Sigmoid colon (tissue), 7 donors: Measurements from ENCODE around the gene GP1BA. TPM values are rescaled to one million over a fixed set of nuclear protein-coding genes. Genes with fewer than 3 reads are reported as not detected.
A peak's percentile ranks its signal among the peaks of the same experiment; 100 is the strongest.

Experiments
- DNase-seq: peaks from one replicate; pipeline ENCODE4 v3.0.0-alpha.2; 2019
- H3K27ac ChIP-seq, 4 donors: fragments of 200-600 bp; sonication (generic); one replicate each; pipeline ENCODE4 v1.5.1; 2016 to 2019; ENCODE audit warnings: mild to moderate bottlenecking in 1 of 4
- H3K27me3 ChIP-seq, 3 donors: fragments of 200-600 bp; sonication (generic); one replicate each; pipeline ENCODE4 v1.5.1; 2019; ENCODE audit warnings: mild to moderate bottlenecking in 1 of 3
- H3K36me3 ChIP-seq, 4 donors: fragments of 200-600 bp; sonication (generic); one replicate each; pipeline ENCODE4 v1.5.1; 2016 to 2019
- H3K4me1 ChIP-seq, 4 donors: fragments of 200-600 bp; sonication (generic); one replicate each; pipeline ENCODE4 v1.5.1; 2017 to 2019
- H3K4me3 ChIP-seq, 4 donors: fragments of 200-600 bp; sonication (generic); one replicate each; pipeline ENCODE4 v1.5.1; 2017 to 2019; ENCODE audit warnings: mild to moderate bottlenecking in 2 of 4, moderate library complexity in 1 of 4
- H3K9me3 ChIP-seq, 4 donors: fragments of 200-600 bp in 3 of 4; sonication (generic) in 3 of 4; one replicate each; pipeline versions ENCODE4 v1.5.1 to v1.6.1; 2013 to 2019
- EP300 ChIP-seq, 4 donors: sonication (generic); formaldehyde crosslinking; IDR thresholded peaks; one replicate each; pipeline ENCODE4 v1.6.1; 2017; ENCODE audit warnings: antibody characterized with exemption in 4 of 4
- POLR2A ChIP-seq, 2 donors: fragments of 450-650 bp; IDR thresholded peaks; one replicate each; pipeline ENCODE4 v1.6.1; 2016; ENCODE audit warnings: antibody characterized with exemption in 2 of 2, mild to moderate bottlenecking in 2 of 2, moderate library complexity in 2 of 2
- POLR2AphosphoS5 ChIP-seq, 4 donors: sonication (generic); formaldehyde crosslinking; IDR thresholded peaks; one replicate each; pipeline ENCODE4 v1.6.1; 2017; ENCODE audit warnings: antibody characterized with exemption in 4 of 4
- WGBS, 2 donors: extraction: QIAGEN DNeasy Blood & Tissue Kit; methylation state at CpG; one replicate each; pipeline ENCODE4 v1.1.7; 2013; 5-methylcytosine and 5-hydroxymethylcytosine counted together
- intact Hi-C: fragments of 100-400 bp; cut with DNase I; formaldehyde crosslinking; loops from one replicate; pipeline ENCODE4 v1.15.1; 2023
- polyA plus RNA-seq, 3 donors: library from polyadenylated mRNA; stranded (reverse); fragments of 200-250 nt; gene quantifications; one replicate each; pipeline ENCODE4 v1.2.3, GENCODE V29; 2013
- total RNA-seq, 4 donors: library from RNA; depleted of rRNA; stranded (reverse); fragments of >200 nt; gene quantifications; one replicate each; pipeline ENCODE4 v1.1.0, GENCODE V29; 2016
- TF ChIP-seq, protein P1 (sequence below), 4 experiments: fragments of 450-650 bp in 3 of 4; fragments of 200-600 bp in 1 of 4; IDR thresholded peaks; one replicate each; pipeline ENCODE4 v1.5.1; 2016 to 2019; ENCODE audit warnings: antibody characterized with exemption in 4 of 4, mild to moderate bottlenecking in 3 of 4, moderate library complexity in 2 of 4
- donor health status: healthy with polysubstance abuse.
- donor health status: Bipolar disorder and iron deficiency.
- donor health status: healthy.

Gene GP1BA
- total and polyA plus RNA-seq, 7 donors = 1.1 TPM; not detected in 6

DNA sequence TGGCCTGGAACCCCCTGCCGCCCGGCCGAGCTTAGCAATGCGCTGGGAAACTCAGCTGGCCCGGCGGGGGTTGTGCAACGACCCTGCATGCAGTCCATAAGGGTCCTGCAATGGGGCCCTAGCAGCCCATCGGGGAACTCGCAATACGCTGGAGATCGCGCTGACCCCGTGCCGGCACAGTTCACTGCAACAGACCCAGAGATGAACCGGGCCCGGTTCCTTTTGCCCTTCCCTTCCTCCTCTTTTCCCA, 7.4 kb downstream of the GP1BA start:
- no peak for TF ChIP-seq EP300 (IDR thresholded peaks at IDR 0.05)
- TF ChIP-seq, protein P1, sequence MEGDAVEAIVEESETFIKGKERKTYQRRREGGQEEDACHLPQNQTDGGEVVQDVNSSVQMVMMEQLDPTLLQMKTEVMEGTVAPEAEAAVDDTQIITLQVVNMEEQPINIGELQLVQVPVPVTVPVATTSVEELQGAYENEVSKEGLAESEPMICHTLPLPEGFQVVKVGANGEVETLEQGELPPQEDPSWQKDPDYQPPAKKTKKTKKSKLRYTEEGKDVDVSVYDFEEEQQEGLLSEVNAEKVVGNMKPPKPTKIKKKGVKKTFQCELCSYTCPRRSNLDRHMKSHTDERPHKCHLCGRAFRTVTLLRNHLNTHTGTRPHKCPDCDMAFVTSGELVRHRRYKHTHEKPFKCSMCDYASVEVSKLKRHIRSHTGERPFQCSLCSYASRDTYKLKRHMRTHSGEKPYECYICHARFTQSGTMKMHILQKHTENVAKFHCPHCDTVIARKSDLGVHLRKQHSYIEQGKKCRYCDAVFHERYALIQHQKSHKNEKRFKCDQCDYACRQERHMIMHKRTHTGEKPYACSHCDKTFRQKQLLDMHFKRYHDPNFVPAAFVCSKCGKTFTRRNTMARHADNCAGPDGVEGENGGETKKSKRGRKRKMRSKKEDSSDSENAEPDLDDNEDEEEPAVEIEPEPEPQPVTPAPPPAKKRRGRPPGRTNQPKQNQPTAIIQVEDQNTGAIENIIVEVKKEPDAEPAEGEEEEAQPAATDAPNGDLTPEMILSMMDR (IDR thresholded peaks at IDR 0.05) = no peak
- no peak for TF ChIP-seq POLR2A (IDR thresholded peaks at IDR 0.05)
- peak overlapping the region; percentile 62 to 83 (median 73) for H3K4me3 ChIP-seq
- DNase-seq = peak; percentile 81
- H3K27ac ChIP-seq = peak overlapping the region; percentile 91 to 96 (median 94)
- 0% methylated on average over 16 of the region's 16 CpGs for WGBS, 2 donors
- no peaks in the 10 kb centered on the region for H3K27me3 ChIP-seq
- intact Hi-C loops = loop anchor here (1.0 kb wide), 1 partner anchor 48 kb away; the partner anchor contains the start of gene CAMTA2
- H3K36me3 ChIP-seq = peaks cover 23 to 52% (median 33%) of the 10 kb centered on the region in 4 donors
- no peaks in the 10 kb centered on the region for H3K9me3 ChIP-seq
- peaks cover 0 to 53% (median 39%) of the 10 kb centered on the region in 4 donors for H3K4me1 ChIP-seq

- Histone ChIP-seq H3K36me3 (peaks cover 28 to 57% (median 37%) of the 10 kb centered on the region in 4 donors), H3K27ac (peak within 1 kb of the TSS; percentile 91 to 96 (median 94)), H3K4me1 (peaks cover 0 to 57% (median 42%) of the 10 kb centered on the region in 4 donors), H3K4me3 (peak within 1 kb of the TSS; percentile 62 to 83 (median 73)), H3K9me3 (no peaks in the 10 kb centered on the region), H3K27me3 (no peaks in the 10 kb centered on the region)
- WGBS, 2 donors = 0% methylated on average over 72 of the region's 72 CpGs
- DNase-seq = peak; percentile 99
- intact Hi-C loops = loop anchor here (1.0 to 2.0 kb wide), 3 partner anchors 27 to 47 kb away; partner anchors contain the start of genes CAMTA2 and SPAG7
- TF ChIP-seq EP300 (IDR thresholded peaks at IDR 0.05) = peak in 1 of 4 donors; percentile 64
- TF ChIP-seq, protein P1 (IDR thresholded peaks at IDR 0.05) = no peak
- TF ChIP-seq POLR2AphosphoS5 (IDR thresholded peaks at IDR 0.05) = peak; percentile 32 to 83 (median 74)
- TF ChIP-seq POLR2A (IDR thresholded peaks at IDR 0.05) = peak; percentile 32 to 48
Measured at GRCh38 chr17:4939796-4940554, 7.9 kb downstream of the GP1BA start, which contains the start of the genes RNF167 and SLC25A11. RNF167 (plus strand) TSS chr17:4940268; CDS start chr17:4940910, 642 bp downstream. SLC25A11 (minus strand) TSS chr17:4940046; CDS start chr17:4939910, 136 bp downstream.

GRCh38 chr17:4940555-4941318, 8.7 kb downstream of the GP1BA start:
- peak; percentile 95 for DNase-seq
- WGBS, 2 donors = 0 to 1% methylated on average over 29 of the region's 29 CpGs
- Histone ChIP-seq H3K4me3 (peak overlapping the region; percentile 62 to 83 (median 73)), H3K36me3 (peaks cover 29 to 63% (median 42%) of the 10 kb centered on the region in 4 donors), H3K9me3 (no peaks in the 10 kb centered on the region), H3K27ac (peak overlapping the region; percentile 91 to 96 (median 94)), H3K27me3 (no peaks in the 10 kb centered on the region), H3K4me1 (peaks cover 0 to 65% (median 49%) of the 10 kb centered on the region in 4 donors)
- intact Hi-C loops = loop anchor here (2.0 kb wide), 2 partner anchors 26 to 32 kb away; partner anchors contain the start of gene SPAG7
- TF ChIP-seq EP300 (IDR thresholded peaks at IDR 0.05) = no peak
- TF ChIP-seq POLR2AphosphoS5 (IDR thresholded peaks at IDR 0.05) = peak in 1 of 4 donors; percentile 3
- TF ChIP-seq POLR2A (IDR thresholded peaks at IDR 0.05) = no peak

- 18 to 37% methylated on average over 4 of the region's 4 CpGs for WGBS, 2 donors
- Histone ChIP-seq H3K4me3 (peak overlapping the region; percentile 62 to 83 (median 73)), H3K36me3 (peaks cover 29 to 63% (median 47%) of the 10 kb centered on the region in 4 donors), H3K27ac (peak overlapping the region; percentile 91 to 96 (median 94)), H3K27me3 (no peaks in the 10 kb centered on the region), H3K9me3 (no peaks in the 10 kb centered on the region), H3K4me1 (peaks cover 0 to 70% (median 54%) of the 10 kb centered on the region in 4 donors)
- DNase-seq = no peak
- intact Hi-C loops = loop anchor here (2.0 kb wide), 2 partner anchors 26 to 32 kb away; partner anchors contain the start of gene SPAG7
- no peak for TF ChIP-seq EP300 (IDR thresholded peaks at IDR 0.05)
- no peak for TF ChIP-seq POLR2A (IDR thresholded peaks at IDR 0.05)
- no peak for TF ChIP-seq POLR2AphosphoS5 (IDR thresholded peaks at IDR 0.05)
- TF ChIP-seq, protein P1 (IDR thresholded peaks at IDR 0.05) = no peak
Measured at GRCh38 chr17:4941319-4941610, 9.2 kb downstream of the GP1BA start.
